A549 (cell line): ENCODE results near the gene ANKRD11. TPM values are rescaled to one million over a fixed set of nuclear protein-coding genes. Genes with fewer than 3 reads are reported as not detected.
A peak's percentile ranks its signal among the peaks of the same experiment; 100 is the strongest.

ENCODE experiments used
- ATAC-seq, 2 experiments: fragments of 200-7000 bp in 1 of 2; fragments of >200 bp in 1 of 2; cut with Nextera tagmentation in 1 of 2; cut with Tn5 transposase in 1 of 2; 3 replicates each; pipeline versions ENCODE4 v1.8.0 to v1.9.1; 2018 to 2020; ENCODE audit warnings: mild to moderate bottlenecking in 1 of 2, moderate library complexity in 1 of 2
- CTCF ChIA-PET: fragments of 300-600 bp; sonication (Branson Sonifier 250); formaldehyde crosslinking; extraction: SDS; loops from one replicate; lab custom pipeline; 2021; ENCODE audit warnings: antibody characterized with exemption, inconsistent platforms; lab: Yijun Ruan, JAX
- POLR2A ChIA-PET: fragments of 350-600 bp; formaldehyde crosslinking; extraction: SDS; loops from one replicate; lab custom pipeline; 2021; ENCODE audit warnings: antibody characterized with exemption, inconsistent platforms; lab: Yijun Ruan, JAX
- DNase-seq, 2 experiments: peaks; one replicate each; pipeline versions ENCODE4 v3.0.0 to v3.0.0-alpha.2; 2011 to 2016; ENCODE audit warnings: low read depth in 1 of 2, low spot score in 1 of 2
- FAIRE-seq: peaks from 2 replicates; lab custom pipeline; 2011; peaks lifted over from hg19 to GRCh38; lab: Jason Lieb, UNC
- H3K27ac ChIP-seq, 2 experiments: fragments of >200 bp; sonication (Bioruptor Twin); formaldehyde crosslinking; 3 replicates each; pipeline ENCODE4 v1.5.1; 2016 to 2017
- H3K4me1 ChIP-seq: fragments of >200 bp; sonication (Bioruptor Twin); formaldehyde crosslinking; 3 replicates; pipeline ENCODE4 v1.6.1; 2016
- H3K4me2 ChIP-seq: fragments of >200 bp; sonication (Bioruptor Twin); formaldehyde crosslinking; 3 replicates; pipeline ENCODE4 v1.6.1; 2016
- H3K4me3 ChIP-seq: fragments of >200 bp; sonication (Bioruptor Twin); formaldehyde crosslinking; 3 replicates; pipeline ENCODE4 v1.5.1; 2016
- H3K9me3 ChIP-seq: fragments of >200 bp; sonication (Bioruptor Twin); formaldehyde crosslinking; 3 replicates; pipeline ENCODE4 v1.6.1; 2016
- BCL3 ChIP-seq: fragments of >200 bp; sonication (Bioruptor Twin); formaldehyde crosslinking; IDR thresholded peaks from 3 replicates; pipeline ENCODE4 v1.6.1; 2016
- BHLHE40 ChIP-seq: IDR thresholded peaks from 2 replicates; pipeline ENCODE4 v1.6.1; 2012; ENCODE audit warnings: low read depth, low read length, inconsistent platforms
- CBX8 ChIP-seq: fragments of 200-600 bp; sonication (generic); IDR thresholded peaks from 2 replicates; pipeline ENCODE4 v1.6.1; 2016
- E2F6 ChIP-seq: IDR thresholded peaks from 2 replicates; pipeline ENCODE4 v1.6.1; 2012; ENCODE audit warnings: low read depth, borderline replicate concordance
- EHMT2 ChIP-seq: fragments of 200-600 bp; sonication (generic); IDR thresholded peaks from 2 replicates; pipeline ENCODE4 v1.6.1; 2016; ENCODE audit warnings: antibody characterized with exemption, low read depth, mild to moderate bottlenecking, moderate library complexity
- ESRRA ChIP-seq: fragments of 150-350 bp; IDR thresholded peaks from 2 replicates; pipeline ENCODE4 v1.6.1; 2014; ENCODE audit warnings: mild to moderate bottlenecking, low read length, borderline replicate concordance
- HMGXB4 ChIP-seq: fragments of 250-450 bp; sonication (Bioruptor Pico); IDR thresholded peaks from 2 replicates; pipeline ENCODE4 v1.5.0; 2021; ENCODE audit warnings: mild to moderate bottlenecking, moderate library complexity, borderline replicate concordance
- HOXA7 ChIP-seq: fragments of 250-450 bp; sonication (Bioruptor Pico); IDR thresholded peaks from 2 replicates; pipeline ENCODE4 v1.5.0; 2020; ENCODE audit warnings: mild to moderate bottlenecking, moderate library complexity
- HOXB5 ChIP-seq: fragments of 250-450 bp; sonication (Bioruptor Pico); IDR thresholded peaks from 2 replicates; pipeline ENCODE4 v1.5.0; 2020; ENCODE audit warnings: mild to moderate bottlenecking, moderate library complexity
- JUN ChIP-seq, 2 experiments: fragments of >200 bp; sonication (Bioruptor Twin); formaldehyde crosslinking; IDR thresholded peaks; 2 replicates in 1 of 2; 3 replicates in 1 of 2; pipeline ENCODE4 v1.6.1; 2016 to 2017
- JUNB ChIP-seq: fragments of >200 bp; sonication (Bioruptor Twin); formaldehyde crosslinking; IDR thresholded peaks from 2 replicates; pipeline ENCODE4 v1.6.1; 2016
- MAFK ChIP-seq: fragments of 450-650 bp; IDR thresholded peaks from 2 replicates; pipeline ENCODE4 v1.6.1; 2014; ENCODE audit not compliant: partially characterized antibody
- MAX ChIP-seq: IDR thresholded peaks from 2 replicates; pipeline ENCODE4 v1.6.1; 2012
- NFE2L2 ChIP-seq: fragments of 150-350 bp; conservative IDR thresholded peaks from 2 replicates; pipeline ENCODE4 v1.6.1; 2014; ENCODE audit warnings: low read length
- NR3C1 ChIP-seq: fragments of >200 bp; sonication (Bioruptor Twin); formaldehyde crosslinking; IDR thresholded peaks from 3 replicates; pipeline ENCODE4 v1.6.1; 2017
- PHF8 ChIP-seq: fragments of 200-600 bp; sonication (generic); IDR thresholded peaks from 2 replicates; pipeline ENCODE4 v1.6.1; 2016; ENCODE audit warnings: low read depth, mild to moderate bottlenecking, antibody characterized with exemption, moderate library complexity, borderline replicate concordance
- POLR2A ChIP-seq: IDR thresholded peaks from 2 replicates; pipeline ENCODE4 v1.6.1; 2012; ENCODE audit warnings: mild to moderate bottlenecking, low read length
- RCOR1 ChIP-seq: fragments of 150-350 bp; IDR thresholded peaks from 2 replicates; pipeline ENCODE4 v1.6.1; 2014; ENCODE audit warnings: antibody characterized with exemption, low read length, low read depth
- RFX5 ChIP-seq: fragments of 450-650 bp; IDR thresholded peaks from 2 replicates; pipeline ENCODE4 v1.7.1; 2014; ENCODE audit warnings: antibody characterized with exemption, mild to moderate bottlenecking, moderate library complexity
- RNF2 ChIP-seq: fragments of 200-600 bp; sonication (generic); IDR thresholded peaks from 2 replicates; pipeline ENCODE4 v1.6.1; 2016; ENCODE audit warnings: low read depth, mild to moderate bottlenecking, antibody characterized with exemption, moderate library complexity, borderline replicate concordance
- SREBF2 ChIP-seq: fragments of 450-650 bp; IDR thresholded peaks from 2 replicates; pipeline ENCODE4 v1.6.1; 2014; ENCODE audit warnings: mild to moderate bottlenecking, moderate library complexity
- USF2 ChIP-seq: fragments of 450-650 bp; IDR thresholded peaks from 2 replicates; pipeline ENCODE4 v1.6.1; 2014; ENCODE audit warnings: antibody characterized with exemption
- ZNF302 ChIP-seq: fragments of 250-450 bp; sonication (Bioruptor Pico); IDR thresholded peaks from 2 replicates; pipeline ENCODE4 v1.9.0; 2021; ENCODE audit warnings: inconsistent platforms, mild to moderate bottlenecking, moderate library complexity
- ZSCAN20 ChIP-seq: fragments of 250-450 bp; sonication (Bioruptor Pico); IDR thresholded peaks from 2 replicates; pipeline ENCODE4 v1.8.0; 2022; ENCODE audit warnings: mild to moderate bottlenecking, moderate library complexity
- WGBS: methylation state at CpG from one replicate; pipeline ENCODE4 v1.1.6; 2017; ENCODE audit errors: missing lambda C conversion rate; 5-methylcytosine and 5-hydroxymethylcytosine counted together
- polyA plus RNA-seq, 4 experiments: library from polyadenylated mRNA; depleted of rRNA in 3 of 4; stranded (reverse); fragments of >200 nt; fragmentation: RNase III in 1 of 4; extraction: RNeasy Plus Mini Kit Qiagen cat#74134 plus additional on column Dnase treatment in 1 of 4; gene quantifications; 2 replicates in 3 of 4; 3 replicates in 1 of 4; pipeline ENCODE4 v1.2.3, GENCODE V29; 2011 to 2017

ANKRD11 gene
- polyA plus RNA-seq, 2 of the 4 experiments (the other 2 are of a cell fraction): 53.6 to 54.9 TPM

- ChIA-PET CTCF (interaction anchor here (4.5 kb wide), 1 partner anchor 24 kb away, joined by 25 read pairs; no protein-coding TSS in a partner anchor), POLR2A (no interaction called here)
- Histone ChIP-seq H3K27ac (no peak overlapping the region), H3K9me3 (no peaks in the 10 kb centered on the region), H3K4me1 (peaks cover 15% of the 10 kb centered on the region), H3K4me3 (no peak overlapping the region), H3K4me2 (no peak overlapping the region)
- no peak for TF ChIP-seq ESRRA
- TF ChIP-seq HOXA7 (CRISPR knock-in tag): no peak
- no peak for TF ChIP-seq BCL3
- no peak for TF ChIP-seq RCOR1
- no peak for TF ChIP-seq HOXB5 (CRISPR knock-in tag)
- no peak for TF ChIP-seq NFE2L2
- TF ChIP-seq USF2: no peak
- no peak for TF ChIP-seq NR3C1
- WGBS: 88% methylated on average over 16 of the region's 21 CpGs
- ATAC-seq (no peak), DNase-seq (no peak), FAIRE-seq (no peak)
These were observed 224.7 kb downstream of the ANKRD11 start for GRCh38 chr16:89265647-89266046.

GRCh38 chr16:89264800-89265550 is 225.4 kb downstream of the ANKRD11 start:
- Histone ChIP-seq H3K9me3 (no peaks in the 10 kb centered on the region), H3K4me2 (no peak overlapping the region), H3K4me3 (no peak overlapping the region), H3K27ac (no peak overlapping the region), H3K4me1 (peaks cover 13% of the 10 kb centered on the region)
- WGBS: 93% methylated on average over 19 of the region's 19 CpGs
- POLR2A ChIA-PET: interaction anchor here (0.9 kb wide), 1 partner anchor 18 kb away, joined by 3 read pairs; no protein-coding TSS in a partner anchor
- FAIRE-seq: no peak
- CTCF ChIA-PET: interaction anchor here (0.7 to 4.5 kb wide), 4 partner anchors 11 to 24 kb away, joined by 4 to 25 read pairs (median 5); no protein-coding TSS in a partner anchor
- ATAC-seq: no peak
- TF ChIP-seq SREBF2 (no peak), USF2 (no peak), POLR2A (no peak), JUN (IDR thresholded peaks at IDR 0.05) (no peak)
- no peak for DNase-seq

- WGBS: 90% methylated on average over 30 of the region's 30 CpGs
- no peak overlapping the region for H3K4me3 ChIP-seq
- FAIRE-seq: no peak
- no peak overlapping the region for H3K4me2 ChIP-seq
- peaks cover 5% of the 10 kb centered on the region; the same call in 2 of the 3 replicates for H3K4me1 ChIP-seq
- ChIA-PET CTCF (interaction anchor here (0.6 to 4.4 kb wide), 3 partner anchors 9 to 27 kb away, joined by 3 to 17 read pairs (median 6); no protein-coding TSS in a partner anchor), POLR2A (no interaction called here)
- no peak for DNase-seq
- no peaks in the 10 kb centered on the region for H3K9me3 ChIP-seq
- H3K27ac ChIP-seq: no peak overlapping the region; a peak in 1 of 6 replicates
- peak; percentile 6 to 9; a peak in 3 of 6 replicates for ATAC-seq
- TF ChIP-seq BHLHE40: no peak
- no peak for TF ChIP-seq CBX8
- TF ChIP-seq JUNB: no peak
- no peak for TF ChIP-seq MAX
- no peak for TF ChIP-seq E2F6
- TF ChIP-seq MAFK: no peak
- TF ChIP-seq ZSCAN20 (CRISPR knock-in tag): no peak
- TF ChIP-seq HMGXB4 (CRISPR knock-in tag): no peak
- TF ChIP-seq ESRRA: no peak
- no peak for TF ChIP-seq ZNF302 (CRISPR knock-in tag)
- TF ChIP-seq PHF8: no peak
- TF ChIP-seq NR3C1: no peak
- no peak for TF ChIP-seq HOXB5 (CRISPR knock-in tag)
- no peak for TF ChIP-seq BCL3
- TF ChIP-seq RNF2: no peak
- TF ChIP-seq RFX5: no peak
- no peak for TF ChIP-seq EHMT2
These were observed 228.4 kb downstream of the ANKRD11 start for GRCh38 chr16:89261691-89262563.
